IPS-NIHi11 (cell line): ENCODE results near the gene CFAP410.
"Not testable (repeated sequence)": the region's sequence is repeated elsewhere in the genome, so short reads cannot be mapped to it uniquely, and the experiment has no call there.

Experiments
- DNase-seq: peaks from one replicate; pipeline ENCODE4 v3.0.0; 2012; ENCODE audit warnings: mixed read lengths, low spot score

Gene CFAP410

DNA sequence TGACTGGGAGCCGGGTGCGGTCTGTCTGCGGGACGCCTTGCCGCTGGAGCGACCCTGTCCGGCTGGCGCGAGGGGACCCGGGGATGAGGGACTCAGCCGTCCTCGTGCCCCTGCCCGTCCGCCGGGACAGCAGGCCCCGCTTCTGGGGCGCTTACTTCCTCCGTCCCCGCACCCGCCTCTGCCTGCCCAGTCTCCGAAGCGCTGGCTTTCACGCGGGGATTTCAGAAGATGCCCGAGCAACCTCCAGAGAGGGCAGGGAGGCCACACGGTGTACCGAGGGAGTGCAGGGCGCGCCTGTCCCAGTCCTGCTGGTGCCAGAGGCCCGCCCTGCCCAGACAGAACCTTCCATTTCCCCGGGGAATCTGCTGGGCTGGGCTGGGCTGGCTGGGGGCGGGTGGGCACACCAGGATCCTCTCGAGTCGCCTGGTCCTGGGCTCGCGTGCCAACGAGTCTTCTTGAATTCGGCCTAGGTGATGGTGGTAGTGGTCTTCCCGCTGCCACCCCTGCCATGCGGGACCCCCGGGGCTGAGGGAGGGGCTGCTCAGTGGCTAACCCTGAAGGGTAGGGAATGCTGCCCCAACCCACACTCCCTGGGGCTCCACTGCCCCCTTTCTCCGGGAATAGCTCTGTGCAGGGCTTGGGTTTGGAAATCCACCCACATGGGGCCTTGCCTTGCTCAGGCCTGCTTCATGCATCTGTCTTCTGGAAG lies 11.7 kb upstream of the CFAP410 start:
- no peak for DNase-seq

- no peak for DNase-seq
Measured at GRCh38 chr21:44349847-44350772, 10.9 kb upstream of the CFAP410 start.

DNA sequence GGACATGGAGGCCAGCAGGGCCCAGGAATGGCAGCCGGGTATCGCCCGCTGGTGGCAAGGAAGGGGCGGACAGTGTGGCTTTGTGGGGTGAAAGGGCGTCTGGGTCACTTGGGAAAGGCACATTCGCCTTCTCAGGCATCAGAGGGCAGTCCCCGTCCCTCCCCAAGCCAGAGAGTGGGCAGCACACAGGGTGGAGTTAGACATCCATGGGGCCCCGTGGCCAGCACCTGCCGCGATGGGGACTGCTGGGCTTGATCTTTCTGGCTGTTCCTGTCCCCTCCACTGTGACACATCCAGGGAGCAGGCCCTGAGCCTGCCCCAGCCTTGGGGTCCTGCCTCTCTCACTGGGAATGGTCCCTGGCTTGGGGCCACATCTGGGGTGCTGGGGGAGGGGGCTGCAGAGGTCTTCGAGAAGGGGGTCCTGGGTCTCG lies 10.2 kb upstream of the CFAP410 start:
- DNase-seq, result no peak

- DNase-seq, result no peak
Measured at GRCh38 chr21:44348861-44349260, 9.7 kb upstream of the CFAP410 start.

- DNase-seq, result no peak
Measured at GRCh38 chr21:44347911-44348451, 8.8 kb upstream of the CFAP410 start.

GRCh38 chr21:44345495-44345894 lies 6.3 kb upstream of the CFAP410 start:
- no peak for DNase-seq

- no peak for DNase-seq
Measured at GRCh38 chr21:44344541-44345183, 5.5 kb upstream of the CFAP410 start.

DNA sequence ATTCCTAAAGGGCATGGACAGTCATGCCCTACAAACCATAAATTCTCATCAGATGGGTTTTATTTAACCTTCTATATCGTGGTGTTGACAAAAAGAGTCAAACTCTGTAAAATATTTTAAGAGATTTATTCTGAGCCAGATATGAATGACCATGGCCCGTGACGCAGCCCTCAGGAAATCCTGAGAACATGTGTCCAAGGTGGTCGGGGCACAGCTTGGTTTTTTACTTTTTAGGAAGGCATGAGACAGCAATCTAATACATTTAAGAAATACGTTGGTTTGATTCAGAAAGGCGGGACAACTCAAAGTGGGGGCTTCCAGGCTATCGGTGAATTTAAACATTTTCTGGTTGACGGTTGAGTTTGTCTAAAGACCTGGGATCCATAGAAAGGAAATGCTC lies 3.8 kb upstream of the CFAP410 start:
- not testable (repeated sequence) for DNase-seq

- not testable (repeated sequence) for DNase-seq
Measured at GRCh38 chr21:44341726-44342458, 2.7 kb upstream of the CFAP410 start.

DNA sequence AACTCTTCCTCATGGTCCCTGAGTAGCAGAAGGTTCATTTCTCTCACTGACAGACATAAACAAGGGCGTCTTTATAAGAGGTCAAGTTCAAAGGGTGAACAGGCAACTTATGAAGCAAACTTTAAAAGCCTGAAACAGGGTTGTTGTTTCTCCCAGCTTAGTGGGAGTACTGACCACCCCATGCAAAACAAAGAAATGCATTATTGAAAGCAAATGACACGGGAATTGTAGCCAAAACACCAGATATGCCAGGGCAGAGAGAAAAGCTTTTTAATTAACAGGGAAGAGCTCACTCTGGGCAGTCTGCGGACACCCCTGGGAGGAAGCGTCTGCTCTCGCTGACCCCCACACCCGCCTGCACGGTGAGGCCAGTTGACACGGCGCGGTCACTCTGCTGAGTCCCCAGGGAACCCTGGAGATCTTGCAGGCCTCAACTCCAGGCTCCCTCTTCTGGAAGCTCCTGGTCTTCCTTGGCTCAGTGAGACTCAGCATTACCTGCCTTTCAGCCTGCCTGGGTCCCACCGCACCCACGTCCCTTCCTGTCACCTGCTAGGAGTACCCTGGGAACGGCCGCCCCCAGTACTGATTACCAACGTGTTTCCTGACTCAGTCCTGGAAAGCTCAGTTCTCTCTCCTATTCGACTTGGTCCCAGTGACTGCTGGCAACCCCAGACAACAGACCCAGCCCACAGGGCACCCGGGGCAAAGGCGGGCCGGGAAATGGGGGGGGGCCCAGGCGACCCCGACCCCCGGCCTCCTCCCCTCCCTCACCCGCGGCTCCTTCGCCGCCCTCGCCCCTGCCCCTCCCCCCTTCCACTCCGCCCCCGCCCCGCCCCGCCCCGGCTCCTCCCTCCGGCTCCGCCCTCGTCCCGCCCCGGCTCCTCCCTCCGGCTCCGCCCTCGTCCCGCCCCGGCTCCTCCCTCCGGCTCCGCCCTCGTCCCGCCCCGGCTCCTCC lies 972 bp downstream of the CFAP410 start:
- DNase-seq, result peak; percentile 78

- DNase-seq, result no peak
Measured at GRCh38 chr21:44337449-44337848, 1.7 kb downstream of the CFAP410 start.

DNA sequence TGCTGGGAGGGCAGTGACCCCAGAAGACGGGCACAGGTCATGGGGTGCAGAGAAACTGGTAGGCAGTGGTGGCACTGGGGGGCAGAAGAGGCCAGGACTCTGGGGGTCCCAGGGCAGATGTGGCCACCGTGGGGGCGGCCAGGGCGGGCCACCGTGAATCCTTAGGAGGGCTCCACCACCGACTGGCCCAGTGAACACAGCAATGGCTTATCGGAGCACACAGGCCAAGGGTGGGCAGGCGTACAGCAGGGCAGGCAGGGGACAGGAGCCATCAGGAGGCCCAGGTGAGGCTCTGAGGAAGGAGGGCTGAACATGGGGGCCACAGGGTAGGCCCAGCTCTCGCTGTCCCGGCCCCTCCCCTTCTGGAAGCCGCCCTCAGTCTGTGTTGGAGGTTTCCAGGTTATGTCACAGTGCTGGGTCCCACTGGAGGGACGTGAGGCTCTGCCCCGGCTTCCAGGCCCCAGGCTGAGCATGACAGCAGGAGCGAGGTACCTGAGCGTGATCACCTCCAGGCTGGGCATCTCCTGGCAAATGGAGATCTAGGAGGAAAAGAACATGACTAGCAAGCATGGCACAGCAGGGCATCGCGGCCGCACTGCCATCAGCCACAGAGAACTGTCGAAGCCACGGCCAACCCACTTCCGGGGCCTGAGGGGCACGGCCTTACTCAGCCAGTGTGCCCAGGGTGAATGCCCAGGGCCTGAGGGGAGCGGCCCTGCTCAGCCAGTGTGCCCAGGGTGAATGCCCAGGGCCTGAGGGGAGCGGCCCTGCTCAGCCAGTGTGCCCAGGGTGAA lies 3.7 kb downstream of the CFAP410 start:
- DNase-seq, result no peak

DNA sequence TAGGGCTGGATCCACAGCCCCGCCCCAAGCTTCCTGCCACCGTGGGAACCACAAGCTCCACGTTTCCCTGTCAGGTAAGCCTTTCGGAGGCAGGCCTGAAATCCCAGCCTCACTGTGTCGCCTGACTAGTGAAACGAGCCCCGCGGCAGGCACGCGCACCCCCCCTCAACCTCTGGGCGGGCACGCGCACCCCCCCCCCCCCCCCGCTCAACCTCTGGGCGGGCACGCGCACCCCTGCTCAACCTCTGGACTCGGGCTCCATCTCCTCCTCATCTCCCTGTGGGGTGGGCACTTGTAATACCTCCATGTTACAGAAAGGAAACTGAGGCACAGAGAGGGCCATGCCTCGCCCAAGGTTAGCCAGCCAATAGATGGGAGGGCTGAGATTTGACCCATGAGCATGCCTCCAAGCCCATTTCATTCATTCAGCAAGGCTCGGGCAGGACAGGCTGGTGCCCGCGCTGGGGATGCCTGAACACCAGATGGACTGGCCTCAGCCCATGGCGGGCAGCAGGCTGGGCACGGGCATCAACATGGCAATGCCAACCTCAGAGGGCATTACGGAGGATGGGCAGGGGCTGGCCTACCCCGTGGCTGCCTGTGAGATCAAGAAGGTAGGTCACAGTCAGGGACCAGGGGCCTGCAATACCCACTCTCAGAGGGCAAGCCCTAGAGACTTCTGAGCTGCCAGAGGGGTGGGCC lies 4.7 kb downstream of the CFAP410 start:
- no peak for DNase-seq

DNA sequence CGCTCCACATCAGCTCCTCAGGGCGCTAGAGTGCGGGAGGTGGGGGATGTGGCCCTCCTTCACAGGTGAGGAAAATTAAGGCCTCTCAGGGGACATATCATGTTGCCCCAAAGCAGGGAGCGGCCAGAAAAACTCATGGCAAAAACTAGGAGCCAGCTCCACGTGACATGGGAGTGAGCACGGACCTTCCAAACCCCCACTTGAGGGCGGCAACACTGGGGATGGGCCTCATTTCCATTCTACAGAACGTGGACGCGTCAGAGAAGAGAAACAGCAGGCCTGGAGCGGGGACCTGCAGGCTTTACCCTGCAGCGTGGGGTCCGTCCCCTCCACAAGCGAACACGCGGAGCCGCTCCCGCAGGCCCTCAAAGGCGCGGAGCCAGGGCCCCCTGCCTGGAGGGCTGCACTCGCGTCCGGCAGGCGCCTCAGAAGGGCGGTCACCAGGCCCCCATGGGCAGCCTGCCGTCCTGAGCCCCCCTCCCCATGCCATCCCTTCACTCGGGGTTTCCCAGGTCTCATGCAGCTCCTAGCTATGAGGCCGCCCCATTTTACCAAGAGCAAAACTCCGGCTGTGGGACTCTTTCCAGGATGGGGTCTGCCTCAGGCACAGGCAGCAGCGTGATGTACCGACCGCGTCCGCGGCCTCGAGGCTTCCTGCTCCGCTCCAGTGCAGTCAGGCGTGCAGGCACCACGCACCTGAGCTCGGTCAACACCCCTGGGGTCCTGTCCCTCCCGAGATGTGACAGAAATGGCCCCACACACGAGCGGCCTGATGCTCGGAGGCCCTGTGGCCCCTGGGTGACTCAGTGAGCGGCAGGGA lies 5.5 kb downstream of the CFAP410 start:
- DNase-seq, result no peak

- no peak for DNase-seq
Measured at GRCh38 chr21:44332965-44333364, 6.2 kb downstream of the CFAP410 start.

DNA sequence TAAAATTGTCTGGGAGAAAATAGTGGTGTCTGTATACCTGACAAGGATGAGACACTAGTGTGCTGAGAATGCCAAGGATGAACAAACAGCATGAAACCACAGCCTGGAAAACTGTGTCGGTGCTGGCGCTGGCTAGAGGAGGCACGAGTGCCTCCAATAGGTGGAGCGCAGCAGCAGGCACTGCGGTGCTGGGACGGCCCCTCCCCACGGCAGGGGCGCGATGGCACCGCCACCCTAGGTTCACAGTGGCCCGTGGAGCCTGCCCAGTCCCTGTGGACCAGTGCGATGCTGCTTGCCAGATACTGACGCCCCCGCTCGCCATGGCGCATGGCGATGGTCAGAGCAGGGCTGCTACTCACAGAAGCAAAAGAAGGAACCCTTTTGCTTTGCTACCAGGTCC lies 6.8 kb downstream of the CFAP410 start:
- DNase-seq, result no peak

GRCh38 chr21:44331650-44332307 lies 7.4 kb downstream of the CFAP410 start:
- no peak for DNase-seq

GRCh38 chr21:44331209-44331608 lies 8.0 kb downstream of the CFAP410 start:
- DNase-seq, result no peak
